ENCODE data around the gene SRGAP1.

DNA sequence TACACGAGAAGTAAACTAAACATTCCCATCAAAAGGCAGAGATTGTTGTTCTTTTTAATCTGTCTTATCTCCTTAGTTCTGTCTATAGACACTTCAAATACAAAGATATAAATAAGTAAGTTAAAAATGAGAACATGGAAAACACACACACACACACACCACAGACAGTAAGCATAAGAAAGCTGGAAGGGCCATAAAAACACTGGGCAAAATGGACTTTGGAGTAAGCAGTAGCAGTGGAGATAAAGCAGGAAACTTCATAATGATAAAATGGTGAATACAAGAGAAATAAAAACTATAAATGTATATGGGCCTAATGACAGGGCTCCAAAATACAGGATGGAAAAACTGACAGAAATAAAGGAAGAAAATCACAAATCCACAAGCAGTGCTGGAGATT lies 345.0 kb downstream of the SRGAP1 start:
- TF ChIP-seq CREM (IDR thresholded peaks at IDR 0.05), result no peak
- no peak for TF ChIP-seq CREM (CRISPR knock-in tag; IDR thresholded peaks at IDR 0.05)
- TF ChIP-seq JUN (CRISPR knock-in tag; IDR thresholded peaks at IDR 0.05), result no peak
- no peak for TF ChIP-seq POLR2A (IDR thresholded peaks at IDR 0.05; ENCODE audit: insufficient read depth in 1 of 2, low read depth in 2 of 2, low read length in 2 of 2)
- TF ChIP-seq, protein P1, sequence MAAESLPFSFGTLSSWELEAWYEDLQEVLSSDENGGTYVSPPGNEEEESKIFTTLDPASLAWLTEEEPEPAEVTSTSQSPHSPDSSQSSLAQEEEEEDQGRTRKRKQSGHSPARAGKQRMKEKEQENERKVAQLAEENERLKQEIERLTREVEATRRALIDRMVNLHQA (CRISPR knock-in tag; IDR thresholded peaks at IDR 0.05), result no peak
- no peak for TF ChIP-seq NFIB (CRISPR knock-in tag; IDR thresholded peaks at IDR 0.05; ENCODE audit: borderline replicate concordance)
- TF ChIP-seq FOSL1 (CRISPR knock-in tag; IDR thresholded peaks at IDR 0.05; ENCODE audit: borderline replicate concordance), result no peak
- TF ChIP-seq, protein P2, sequence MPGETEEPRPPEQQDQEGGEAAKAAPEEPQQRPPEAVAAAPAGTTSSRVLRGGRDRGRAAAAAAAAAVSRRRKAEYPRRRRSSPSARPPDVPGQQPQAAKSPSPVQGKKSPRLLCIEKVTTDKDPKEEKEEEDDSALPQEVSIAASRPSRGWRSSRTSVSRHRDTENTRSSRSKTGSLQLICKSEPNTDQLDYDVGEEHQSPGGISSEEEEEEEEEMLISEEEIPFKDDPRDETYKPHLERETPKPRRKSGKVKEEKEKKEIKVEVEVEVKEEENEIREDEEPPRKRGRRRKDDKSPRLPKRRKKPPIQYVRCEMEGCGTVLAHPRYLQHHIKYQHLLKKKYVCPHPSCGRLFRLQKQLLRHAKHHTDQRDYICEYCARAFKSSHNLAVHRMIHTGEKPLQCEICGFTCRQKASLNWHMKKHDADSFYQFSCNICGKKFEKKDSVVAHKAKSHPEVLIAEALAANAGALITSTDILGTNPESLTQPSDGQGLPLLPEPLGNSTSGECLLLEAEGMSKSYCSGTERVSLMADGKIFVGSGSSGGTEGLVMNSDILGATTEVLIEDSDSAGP (CRISPR knock-in tag; IDR thresholded peaks at IDR 0.05; ENCODE audit: borderline replicate concordance), result no peak
- TF ChIP-seq ZNF652 (CRISPR knock-in tag; IDR thresholded peaks at IDR 0.05; ENCODE audit: borderline replicate concordance, low read depth), result no peak
- TF ChIP-seq, protein P3, sequence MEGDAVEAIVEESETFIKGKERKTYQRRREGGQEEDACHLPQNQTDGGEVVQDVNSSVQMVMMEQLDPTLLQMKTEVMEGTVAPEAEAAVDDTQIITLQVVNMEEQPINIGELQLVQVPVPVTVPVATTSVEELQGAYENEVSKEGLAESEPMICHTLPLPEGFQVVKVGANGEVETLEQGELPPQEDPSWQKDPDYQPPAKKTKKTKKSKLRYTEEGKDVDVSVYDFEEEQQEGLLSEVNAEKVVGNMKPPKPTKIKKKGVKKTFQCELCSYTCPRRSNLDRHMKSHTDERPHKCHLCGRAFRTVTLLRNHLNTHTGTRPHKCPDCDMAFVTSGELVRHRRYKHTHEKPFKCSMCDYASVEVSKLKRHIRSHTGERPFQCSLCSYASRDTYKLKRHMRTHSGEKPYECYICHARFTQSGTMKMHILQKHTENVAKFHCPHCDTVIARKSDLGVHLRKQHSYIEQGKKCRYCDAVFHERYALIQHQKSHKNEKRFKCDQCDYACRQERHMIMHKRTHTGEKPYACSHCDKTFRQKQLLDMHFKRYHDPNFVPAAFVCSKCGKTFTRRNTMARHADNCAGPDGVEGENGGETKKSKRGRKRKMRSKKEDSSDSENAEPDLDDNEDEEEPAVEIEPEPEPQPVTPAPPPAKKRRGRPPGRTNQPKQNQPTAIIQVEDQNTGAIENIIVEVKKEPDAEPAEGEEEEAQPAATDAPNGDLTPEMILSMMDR (CRISPR knock-in tag; IDR thresholded peaks at IDR 0.05), result no peak
